Stimulated activated CD8-positive, alpha-beta memory T cell treated with anti-CD3 and anti-CD28 coated beads, Interleukin-12 subunit alpha, Interleukin-12 subunit beta, amount 100 ng/mL, for 4 hours (primary cell): ENCODE measurements around the gene CPXM1.
"Not testable (repeated sequence)": the region's sequence is repeated elsewhere in the genome, so short reads cannot be mapped to it uniquely, and the experiment has no call there.

Experiments used
- DNase-seq: peaks from one replicate; pipeline ENCODE4 v3.0.0-alpha.2; 2020; ENCODE audit warnings: low read depth

CPXM1 gene

GRCh38 chr20:2799688-2800520 lies 523 bp downstream of the CPXM1 start:
- no peak for DNase-seq

- DNase-seq = no peak
Measured at GRCh38 chr20:2799271-2799670, 1.2 kb downstream of the CPXM1 start.

- no peak for DNase-seq
Measured at GRCh38 chr20:2798814-2799213, 1.6 kb downstream of the CPXM1 start.

GRCh38 chr20:2798095-2798805 lies 2.2 kb downstream of the CPXM1 start:
- DNase-seq = no peak

GRCh38 chr20:2797136-2797983 lies 3.1 kb downstream of the CPXM1 start:
- no peak for DNase-seq

- DNase-seq = no peak
Measured at GRCh38 chr20:2796011-2796660, 4.3 kb downstream of the CPXM1 start.

GRCh38 chr20:2795451-2795850 lies 5.0 kb downstream of the CPXM1 start:
- no peak for DNase-seq

GRCh38 chr20:2794866-2795447 lies 5.5 kb downstream of the CPXM1 start:
- no peak for DNase-seq

GRCh38 chr20:2794202-2794748 lies 6.2 kb downstream of the CPXM1 start:
- no peak for DNase-seq

- no peak for DNase-seq
Measured at GRCh38 chr20:2793471-2793870, 7.0 kb downstream of the CPXM1 start.

GRCh38 chr20:2783908-2784566 lies 16.4 kb downstream of the CPXM1 start:
- DNase-seq = no peak

- no peak for DNase-seq
Measured at GRCh38 chr20:2780948-2781347, 19.5 kb downstream of the CPXM1 start.

GRCh38 chr20:2778602-2779321 lies 21.7 kb downstream of the CPXM1 start:
- no peak for DNase-seq

- no peak for DNase-seq
Measured at GRCh38 chr20:2775139-2775538, 25.3 kb downstream of the CPXM1 start.

- no peak for DNase-seq
Measured at GRCh38 chr20:2773812-2774211, 26.6 kb downstream of the CPXM1 start.

GRCh38 chr20:2771631-2772080 lies 28.8 kb downstream of the CPXM1 start:
- no peak for DNase-seq

- not testable (repeated sequence) for DNase-seq
Measured at GRCh38 chr20:2770091-2770490, 30.3 kb downstream of the CPXM1 start.

- no peak for DNase-seq
Measured at GRCh38 chr20:2768632-2769015, 31.8 kb downstream of the CPXM1 start.

GRCh38 chr20:2767768-2768631 lies 32.4 kb downstream of the CPXM1 start:
- DNase-seq = no peak
